HG02763 (cell line): ENCODE measurements around the gene ARHGEF17.
A peak's percentile ranks its signal among the peaks of the same experiment; 100 is the strongest.
"Not testable (repeated sequence)": the region's sequence is repeated elsewhere in the genome, so short reads cannot be mapped to it uniquely, and the experiment has no call there.

Experiments used
- ATAC-seq: cut with Tn5 transposase; IDR thresholded peaks from one replicate; pipeline ENCODE4 v1.9.1; 2021; ENCODE audit warnings: mild to moderate bottlenecking, moderate library complexity; ENCODE audit not compliant: unreplicated experiment

The ARHGEF17 gene, protein sequence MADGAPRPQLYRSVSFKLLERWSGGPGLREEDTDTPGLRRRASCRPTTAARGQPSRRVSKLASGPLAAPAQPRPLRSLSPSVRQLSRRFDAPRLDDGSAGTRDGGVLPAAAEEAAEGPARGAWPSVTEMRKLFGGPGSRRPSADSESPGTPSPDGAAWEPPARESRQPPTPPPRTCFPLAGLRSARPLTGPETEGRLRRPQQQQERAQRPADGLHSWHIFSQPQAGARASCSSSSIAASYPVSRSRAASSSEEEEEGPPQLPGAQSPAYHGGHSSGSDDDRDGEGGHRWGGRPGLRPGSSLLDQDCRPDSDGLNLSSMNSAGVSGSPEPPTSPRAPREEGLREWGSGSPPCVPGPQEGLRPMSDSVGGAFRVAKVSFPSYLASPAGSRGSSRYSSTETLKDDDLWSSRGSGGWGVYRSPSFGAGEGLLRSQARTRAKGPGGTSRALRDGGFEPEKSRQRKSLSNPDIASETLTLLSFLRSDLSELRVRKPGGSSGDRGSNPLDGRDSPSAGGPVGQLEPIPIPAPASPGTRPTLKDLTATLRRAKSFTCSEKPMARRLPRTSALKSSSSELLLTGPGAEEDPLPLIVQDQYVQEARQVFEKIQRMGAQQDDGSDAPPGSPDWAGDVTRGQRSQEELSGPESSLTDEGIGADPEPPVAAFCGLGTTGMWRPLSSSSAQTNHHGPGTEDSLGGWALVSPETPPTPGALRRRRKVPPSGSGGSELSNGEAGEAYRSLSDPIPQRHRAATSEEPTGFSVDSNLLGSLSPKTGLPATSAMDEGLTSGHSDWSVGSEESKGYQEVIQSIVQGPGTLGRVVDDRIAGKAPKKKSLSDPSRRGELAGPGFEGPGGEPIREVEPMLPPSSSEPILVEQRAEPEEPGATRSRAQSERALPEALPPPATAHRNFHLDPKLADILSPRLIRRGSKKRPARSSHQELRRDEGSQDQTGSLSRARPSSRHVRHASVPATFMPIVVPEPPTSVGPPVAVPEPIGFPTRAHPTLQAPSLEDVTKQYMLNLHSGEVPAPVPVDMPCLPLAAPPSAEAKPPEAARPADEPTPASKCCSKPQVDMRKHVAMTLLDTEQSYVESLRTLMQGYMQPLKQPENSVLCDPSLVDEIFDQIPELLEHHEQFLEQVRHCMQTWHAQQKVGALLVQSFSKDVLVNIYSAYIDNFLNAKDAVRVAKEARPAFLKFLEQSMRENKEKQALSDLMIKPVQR (N-terminal part only)

DNA sequence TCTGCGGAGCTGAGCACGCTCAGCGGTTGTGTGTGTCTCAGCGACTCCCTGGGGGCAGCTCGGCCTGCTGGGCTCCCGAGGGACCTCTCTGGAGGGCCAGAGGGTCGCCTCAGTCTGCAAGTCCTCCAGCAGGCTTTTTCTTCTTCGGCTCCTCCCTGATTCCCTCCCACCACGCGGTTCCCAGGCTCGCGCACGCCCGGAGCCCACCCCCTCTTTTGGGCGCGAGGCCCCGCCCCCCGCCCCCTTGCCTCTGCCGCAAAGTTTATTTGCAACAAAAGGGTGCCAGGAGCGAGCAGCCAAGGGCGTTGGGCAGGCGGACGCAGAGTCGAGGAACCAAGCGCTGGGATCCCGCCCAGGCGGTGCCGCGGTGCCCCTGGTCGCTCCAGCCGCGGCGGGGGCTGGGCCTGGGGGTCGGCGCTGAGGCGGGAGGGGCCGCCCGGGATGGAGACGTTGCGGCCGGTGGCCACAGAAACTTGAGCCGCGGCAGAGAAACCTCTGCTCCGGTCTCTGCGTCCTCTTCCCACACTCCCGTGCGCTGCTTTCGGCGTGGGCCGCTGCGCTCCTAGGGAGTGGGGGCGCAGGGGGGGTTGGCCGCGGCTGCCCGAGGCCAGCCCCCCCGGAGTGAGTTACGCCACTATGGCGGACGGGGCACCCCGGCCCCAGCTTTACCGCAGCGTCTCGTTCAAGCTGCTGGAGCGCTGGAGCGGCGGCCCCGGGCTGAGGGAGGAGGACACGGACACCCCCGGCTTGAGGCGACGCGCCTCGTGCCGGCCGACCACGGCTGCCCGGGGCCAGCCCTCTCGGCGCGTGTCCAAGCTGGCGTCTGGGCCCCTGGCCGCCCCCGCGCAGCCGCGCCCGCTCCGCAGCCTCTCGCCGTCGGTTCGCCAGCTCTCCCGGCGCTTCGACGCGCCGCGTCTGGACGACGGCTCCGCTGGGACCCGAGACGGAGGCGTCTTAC, at the start of gene ARHGEF17:
TSS of gene ARHGEF17 (plus strand) at position 274 of the 958 bp plus-strand sequence. CDS start at position 637, 363 bp downstream.
- ATAC-seq, result peak; percentile 13

DNA sequence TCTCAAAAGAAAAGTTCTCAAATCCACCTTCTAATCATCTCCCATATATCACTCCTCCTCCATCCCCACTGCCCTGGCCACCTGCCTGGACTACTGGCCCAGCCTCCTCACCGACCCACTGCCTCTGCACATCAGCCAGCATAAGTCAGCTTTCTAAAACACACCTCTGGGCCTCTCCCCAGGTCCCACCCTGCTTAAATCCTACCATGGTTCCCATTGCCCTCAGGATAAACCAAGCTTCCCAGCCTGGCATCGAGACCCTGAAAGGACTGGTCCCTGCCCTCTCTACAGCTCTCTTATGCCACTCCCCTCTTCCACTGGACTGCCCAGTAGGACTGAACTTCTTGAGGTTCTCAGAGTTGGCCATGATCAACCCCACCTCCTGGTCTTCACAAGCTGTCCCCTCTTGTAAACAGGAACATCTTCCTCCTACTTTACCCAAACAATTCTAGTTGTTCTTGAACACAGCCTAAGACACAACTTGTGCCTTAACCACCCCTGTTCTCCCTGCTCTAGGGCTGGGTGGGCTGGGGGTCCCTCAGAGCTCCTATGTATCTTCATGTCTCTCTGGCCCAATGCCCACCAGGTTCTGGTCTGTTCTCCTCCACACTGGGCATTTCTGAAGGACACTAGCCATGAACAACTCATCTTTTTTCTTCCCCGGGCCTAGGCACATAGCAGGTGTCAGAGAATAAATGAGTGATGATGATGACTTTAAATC, 48.5 kb upstream of the ARHGEF17 start:
- ATAC-seq, result no peak

DNA sequence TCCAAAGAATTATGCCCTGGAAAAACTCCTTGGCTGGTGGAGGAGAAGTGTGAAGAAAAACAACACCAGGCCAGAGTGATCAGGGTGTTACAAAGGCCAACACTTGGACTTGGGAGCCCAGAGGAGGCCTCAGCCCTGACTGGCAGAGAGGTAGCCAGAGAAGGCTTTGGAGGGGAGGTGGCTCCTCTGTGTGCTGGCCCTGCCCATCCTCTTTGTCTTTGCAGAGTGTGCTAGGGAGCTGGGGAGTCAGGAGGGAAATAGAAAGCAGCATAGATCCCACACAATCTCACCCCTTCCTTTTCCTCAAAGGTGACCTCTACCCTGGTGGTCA, 48.0 kb upstream of the ARHGEF17 start:
- ATAC-seq, result no peak

DNA sequence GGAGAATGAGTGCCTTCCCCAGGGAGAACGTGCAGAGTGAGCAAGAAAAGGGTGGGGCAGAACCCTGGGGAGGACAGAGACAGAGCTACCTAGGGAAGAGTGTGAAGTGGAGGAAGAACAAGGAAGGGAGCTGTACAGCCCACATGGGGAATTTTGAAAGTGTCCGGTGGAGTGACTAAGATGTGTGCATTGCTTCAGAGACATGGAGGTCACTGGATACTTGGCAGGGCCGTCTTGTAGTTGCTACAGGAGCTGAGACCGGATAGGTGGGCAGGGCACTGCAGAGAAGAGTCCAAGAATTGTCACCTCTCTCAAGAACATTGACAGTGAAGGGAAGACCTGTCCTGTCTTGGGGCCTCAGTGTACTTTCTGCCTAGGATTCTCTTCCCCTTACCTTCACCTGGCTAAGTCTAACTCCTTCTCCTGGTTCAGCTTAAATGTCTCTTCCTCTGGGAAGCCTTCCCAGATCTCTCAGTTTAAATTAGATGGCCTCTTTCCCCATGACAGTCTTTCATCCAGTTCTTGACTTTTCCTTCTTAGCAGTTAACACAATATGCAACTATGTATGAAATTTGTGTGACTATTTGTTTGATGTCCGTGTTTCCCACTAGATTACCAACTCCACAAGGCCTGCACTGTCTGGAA, 45.1 kb upstream of the ARHGEF17 start:
- no peak for ATAC-seq

DNA sequence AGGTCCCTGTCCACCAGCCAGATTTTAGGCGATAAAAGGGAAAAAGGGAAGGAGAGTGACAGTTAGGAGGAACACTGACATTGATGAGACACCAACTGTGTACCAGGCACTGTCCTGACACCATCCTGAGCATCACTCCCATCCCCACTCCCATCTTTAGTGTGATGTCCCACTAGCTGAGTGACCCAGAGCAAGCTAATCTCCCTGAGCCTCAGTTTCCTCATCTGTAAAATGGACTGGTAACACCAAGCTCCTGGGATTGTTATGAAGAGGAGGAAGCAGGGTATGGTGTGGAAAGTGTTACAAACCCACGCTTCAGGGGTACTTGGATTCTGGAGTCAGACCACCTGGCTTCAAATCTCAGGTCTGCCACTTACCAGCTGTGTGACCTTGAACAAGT, 44.4 kb upstream of the ARHGEF17 start:
- no peak for ATAC-seq

DNA sequence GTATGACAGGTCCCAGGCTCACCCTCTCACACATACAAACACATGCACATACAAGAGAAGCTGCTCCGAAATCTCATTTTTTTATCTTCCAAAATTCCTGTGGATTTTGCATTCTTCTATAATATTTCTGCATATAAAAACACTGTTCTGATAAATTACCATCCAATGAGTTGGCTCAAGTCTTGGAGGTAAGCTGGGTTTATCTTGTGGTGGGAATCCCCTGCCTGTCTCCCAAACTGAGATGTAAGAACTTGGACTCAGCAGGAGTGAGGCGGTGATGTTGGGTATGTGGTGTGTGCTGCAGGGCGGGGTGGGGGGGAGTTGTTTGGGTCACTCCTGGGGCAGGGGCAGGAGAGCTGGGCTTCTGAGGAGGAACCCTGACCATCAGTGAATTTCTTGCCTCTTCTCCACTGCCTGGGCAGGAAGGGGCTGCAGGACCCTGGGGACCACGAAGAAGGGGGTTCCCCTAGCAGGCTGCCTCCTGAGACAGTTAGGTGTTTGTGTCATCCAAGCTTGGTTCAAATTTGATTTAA, 42.7 kb upstream of the ARHGEF17 start:
- ATAC-seq, result no peak

DNA sequence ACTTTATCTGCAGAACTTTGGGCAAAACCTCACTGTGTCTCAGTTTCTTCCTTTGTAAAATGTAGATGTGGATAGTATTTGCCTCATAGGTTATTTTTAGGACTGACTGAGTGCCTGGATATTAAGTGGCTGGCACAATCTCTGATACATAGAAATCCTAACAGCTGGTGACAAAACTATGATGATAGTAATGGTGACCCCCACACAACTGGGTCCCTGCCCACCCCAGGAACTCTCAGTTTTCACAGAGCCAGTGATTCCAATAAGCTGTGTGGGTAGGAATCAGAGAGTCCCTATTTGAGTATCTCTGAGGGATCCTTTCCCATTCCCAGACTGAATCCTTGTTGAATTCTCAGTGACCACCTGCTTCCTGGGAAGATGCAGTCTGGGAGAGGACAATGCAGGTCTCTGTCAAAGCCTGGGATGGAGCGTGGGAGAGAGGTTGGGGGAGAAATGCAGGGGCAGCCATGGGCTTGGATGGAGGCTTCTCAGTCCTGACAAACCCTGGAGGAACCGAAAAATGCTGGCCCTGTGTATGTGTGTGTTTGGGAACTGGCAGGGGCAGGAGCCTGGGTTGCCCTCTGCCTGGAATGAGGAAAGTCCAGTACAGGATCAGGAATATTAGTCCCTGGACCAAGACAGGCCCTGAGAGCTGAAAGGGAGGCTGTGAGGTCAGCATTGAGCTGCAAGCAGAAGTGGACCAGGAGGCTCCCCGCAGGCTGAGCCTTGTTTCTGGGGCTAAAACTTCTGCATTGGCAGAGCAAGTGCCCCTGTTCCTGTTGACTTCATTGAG, 42.0 kb upstream of the ARHGEF17 start:
- no peak for ATAC-seq

DNA sequence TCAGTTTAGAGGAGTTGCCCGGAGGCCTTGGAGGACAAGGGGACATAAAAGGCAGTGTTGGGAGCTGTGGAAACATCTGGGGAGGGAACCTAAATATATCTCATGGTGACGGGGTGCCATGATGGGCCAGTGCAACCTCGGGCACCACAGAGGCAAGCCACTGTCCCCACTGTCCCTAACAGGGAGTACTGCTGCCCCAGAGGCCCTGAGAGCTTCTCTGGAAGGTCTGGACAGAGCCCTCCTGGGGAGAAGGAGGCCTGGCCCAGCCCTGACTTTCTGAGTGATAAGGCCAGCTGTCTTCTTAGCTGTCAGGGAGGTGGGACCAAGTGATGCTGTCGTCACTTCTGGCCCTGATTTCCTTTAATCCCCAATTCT, 41.4 kb upstream of the ARHGEF17 start:
- no peak for ATAC-seq

DNA sequence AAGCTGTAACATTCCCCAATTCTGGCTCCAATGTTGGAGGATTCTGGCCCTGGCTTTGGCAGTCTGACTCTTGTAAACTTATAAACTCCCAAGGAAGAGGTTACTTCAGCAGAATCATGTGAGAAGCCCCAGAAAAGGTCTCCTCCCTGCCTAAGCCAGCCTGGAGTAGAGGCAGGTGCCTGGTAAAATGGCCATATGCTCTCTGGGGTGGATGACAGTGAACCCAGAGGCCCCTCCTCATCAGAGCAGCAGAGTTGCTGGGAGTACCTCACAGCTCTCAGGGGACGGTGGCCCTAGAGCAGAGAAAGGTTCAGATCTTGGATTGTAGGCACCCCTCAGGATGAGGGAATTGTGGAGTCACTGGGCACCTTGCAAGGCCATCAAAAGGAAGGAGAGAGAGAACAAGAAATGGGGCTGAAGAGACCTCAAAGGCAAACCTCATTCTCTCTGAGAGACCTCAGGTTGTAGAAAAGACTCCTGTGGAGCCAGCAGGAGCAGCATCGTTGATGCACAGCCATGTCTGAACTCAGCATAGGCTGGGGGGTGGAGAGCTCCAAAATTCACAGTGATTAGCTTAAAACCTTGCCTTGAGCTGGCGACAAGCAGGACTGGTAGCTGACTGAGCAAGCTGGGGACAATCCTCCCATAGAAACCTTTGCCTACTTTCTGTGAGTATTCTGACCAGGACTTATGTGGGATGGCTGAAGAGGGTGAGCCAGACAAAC, 40.8 kb upstream of the ARHGEF17 start:
- ATAC-seq, result no peak

DNA sequence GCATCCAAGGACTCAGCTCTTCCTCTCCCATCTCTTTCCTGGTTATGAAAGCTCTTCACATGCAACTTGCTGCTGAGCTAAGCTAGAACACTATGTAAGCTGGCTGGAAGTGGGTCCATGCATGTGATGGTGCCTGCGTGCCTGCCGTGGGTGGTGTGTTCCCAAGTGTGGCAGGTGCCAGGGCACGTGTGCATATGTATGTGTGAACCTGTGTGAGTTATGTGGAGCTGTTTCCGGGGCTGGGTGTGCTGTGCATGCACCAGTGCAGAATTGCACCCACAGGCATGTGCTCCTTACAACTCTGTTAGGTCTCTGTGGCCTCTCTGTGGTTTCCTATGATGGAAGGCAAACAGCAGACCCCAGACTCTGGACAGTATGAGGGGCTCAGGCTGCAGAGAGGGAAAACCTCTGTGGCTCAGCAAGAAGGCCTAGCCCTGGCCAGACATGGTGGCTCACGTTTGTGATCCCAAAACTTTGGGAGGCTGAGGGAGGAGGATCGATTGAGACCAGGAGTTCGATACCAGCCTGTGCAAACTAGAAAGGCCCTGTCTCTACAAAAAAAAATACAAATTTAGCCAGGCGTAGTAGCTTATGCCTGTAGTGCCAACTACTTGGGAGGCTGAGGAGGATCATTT, 40.1 kb upstream of the ARHGEF17 start:
- ATAC-seq, result no peak

DNA sequence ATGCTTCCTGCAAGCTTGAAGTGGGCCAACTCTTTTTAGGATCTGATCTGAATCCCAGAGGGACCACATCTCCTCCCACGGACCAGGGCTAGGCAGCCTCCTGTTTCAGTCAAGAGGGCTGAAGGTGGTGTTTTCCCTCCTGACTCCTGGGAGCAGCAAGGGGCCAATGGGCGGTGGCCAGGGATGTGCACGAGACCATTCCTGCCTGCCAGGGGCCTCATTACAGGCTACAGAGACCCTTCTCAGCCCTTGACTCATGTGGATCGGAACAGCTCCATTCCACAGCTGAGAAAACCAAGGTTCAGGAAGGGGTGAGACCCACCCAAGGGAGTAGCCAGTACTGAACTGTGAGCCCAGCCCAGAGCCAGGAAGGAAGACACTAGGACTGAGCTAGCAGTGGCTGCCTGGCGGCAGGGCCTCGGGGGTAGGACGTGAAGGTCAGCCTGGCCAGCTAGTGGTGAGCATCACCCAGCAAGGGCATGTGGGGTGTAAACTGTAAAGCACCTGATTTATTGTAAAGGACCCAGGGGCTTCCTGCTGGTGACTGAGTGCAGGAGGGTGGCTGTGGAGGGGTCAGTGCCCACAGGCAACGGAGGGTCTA, 39.3 kb upstream of the ARHGEF17 start:
- ATAC-seq, result no peak

DNA sequence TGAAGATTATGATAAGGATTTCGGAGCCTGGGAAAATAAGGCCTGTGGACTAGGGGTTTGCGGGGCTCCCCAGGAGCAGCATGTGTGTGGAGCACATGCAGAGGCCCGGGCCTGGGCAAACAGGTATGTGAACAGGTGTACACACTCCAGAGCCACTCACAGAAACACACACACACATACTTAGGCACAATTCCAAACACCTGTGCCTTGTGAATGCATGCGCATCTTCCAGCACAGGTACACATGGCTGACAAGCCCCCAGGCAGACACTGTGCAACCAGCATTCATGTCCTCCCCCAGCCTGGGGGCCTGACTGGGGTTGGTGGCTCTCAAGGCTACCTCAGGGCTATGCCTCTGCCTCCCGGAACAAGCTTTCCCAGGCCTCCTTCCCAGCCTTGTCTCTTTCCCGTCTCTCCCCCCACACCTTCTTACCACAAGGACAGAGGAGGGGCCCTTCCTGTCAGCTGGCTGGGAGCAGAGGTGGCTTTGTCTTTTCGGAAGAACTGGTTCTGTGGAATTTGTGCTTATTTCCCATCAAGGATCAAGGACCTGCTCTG, 38.5 kb upstream of the ARHGEF17 start:
- no peak for ATAC-seq

DNA sequence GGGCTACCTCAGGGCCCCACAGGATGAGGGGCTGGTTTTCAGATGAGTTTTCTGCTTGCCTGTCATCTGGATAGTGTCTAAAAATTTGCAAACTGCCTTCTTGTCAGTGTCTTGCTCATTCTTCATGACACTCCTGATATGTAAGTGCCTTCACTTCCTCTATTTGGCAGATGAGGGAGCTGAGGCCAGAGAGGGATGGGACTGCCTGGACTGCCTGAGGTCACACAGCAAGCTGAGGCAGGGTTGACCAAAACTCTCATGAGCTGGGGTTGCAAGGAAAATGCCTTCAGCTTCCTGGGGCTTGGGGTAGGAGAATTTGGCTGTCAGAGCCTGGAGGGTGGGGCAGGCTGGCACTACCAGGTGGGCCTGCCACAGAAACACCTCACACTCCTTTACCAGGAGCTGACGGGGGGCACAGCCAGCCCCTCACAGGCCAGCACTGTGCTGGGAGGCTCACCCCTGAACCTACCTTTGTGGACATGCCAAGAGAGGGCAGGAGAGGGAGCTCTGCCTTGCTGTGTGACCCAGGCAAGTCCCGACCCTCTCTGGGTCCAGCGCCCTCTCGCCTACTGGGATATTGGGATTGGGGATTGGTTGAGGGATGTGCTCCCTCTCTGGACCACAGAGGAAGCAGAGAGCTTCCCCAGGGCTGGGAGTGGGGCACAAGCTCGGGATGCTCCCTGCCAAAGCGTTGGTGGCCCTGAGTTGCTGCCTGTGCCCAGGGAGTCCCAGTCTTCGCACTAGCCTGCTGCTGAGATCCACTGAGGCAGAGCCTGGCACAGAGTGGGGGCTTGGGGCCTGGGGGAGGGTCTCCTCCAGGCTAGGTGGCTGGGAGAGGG, 37.8 kb upstream of the ARHGEF17 start:
- no peak for ATAC-seq

DNA sequence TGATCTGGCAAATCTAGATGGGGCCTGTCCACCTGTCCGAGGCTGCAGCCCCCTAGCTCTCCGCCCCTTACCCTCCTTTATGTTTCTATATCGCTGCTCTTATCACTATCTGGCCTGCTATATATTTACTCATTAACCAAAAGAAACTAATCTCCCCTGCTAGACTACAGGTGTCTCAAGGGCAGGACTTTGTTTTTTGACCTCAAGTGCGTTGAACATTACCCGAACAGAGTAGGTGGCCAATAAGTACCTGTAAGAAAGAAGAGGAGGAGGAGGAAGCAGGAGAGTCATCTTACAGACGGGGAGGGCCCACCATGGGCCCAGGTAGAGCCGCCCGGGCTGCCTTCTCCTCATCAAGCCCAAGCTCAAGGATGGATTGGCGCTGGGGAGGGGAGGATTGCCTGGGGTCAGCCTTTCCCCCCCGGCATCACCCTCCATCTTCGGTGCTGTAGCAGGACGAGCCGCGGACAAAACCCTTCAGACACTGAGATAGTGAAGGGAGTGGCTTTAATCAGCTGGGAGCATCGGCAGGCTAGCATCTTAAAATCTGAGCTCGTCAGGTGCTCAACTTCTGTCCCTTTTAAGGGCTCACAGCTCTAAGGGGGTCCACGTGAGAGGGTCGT, 37.1 kb upstream of the ARHGEF17 start:
- ATAC-seq, result no peak

DNA sequence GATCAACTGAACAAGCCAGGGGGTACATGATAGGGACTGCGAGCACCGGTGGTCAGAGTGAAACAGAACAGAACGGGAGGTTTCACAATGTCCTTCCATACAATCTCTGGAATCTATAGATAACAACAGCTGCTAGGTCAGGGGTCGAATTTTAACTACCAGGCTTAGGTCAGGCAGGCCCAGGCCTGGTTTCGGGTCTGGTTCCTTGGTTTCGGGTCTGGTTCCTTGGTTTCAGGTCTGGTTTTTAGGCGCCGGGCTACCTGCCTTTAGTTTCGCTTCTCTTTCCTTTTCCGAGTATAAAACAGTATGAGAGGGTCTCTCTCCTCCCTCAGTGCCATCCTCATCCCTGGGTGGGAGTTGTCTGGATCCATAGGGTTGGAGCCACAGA, 36.6 kb upstream of the ARHGEF17 start:
- not testable (repeated sequence) for ATAC-seq
